ENCODE results near the gene MUC4.

GRCh38 chr3:195718477-195718984 is 93.2 kb downstream of the MUC4 start:
- TF ChIP-seq ELF4 (CRISPR knock-in tag; IDR thresholded peaks at IDR 0.05) (no peak), FOXK2 (conservative IDR thresholded peaks at IDR 0.05 in 1 of 2, IDR thresholded peaks at IDR 0.05 in 1 of 2; ENCODE audit: low read depth in 2 of 2) (no peak), E2F4 (CRISPR knock-in tag; IDR thresholded peaks at IDR 0.05; ENCODE audit: low read depth) (no peak), IRF9 (tag; IDR thresholded peaks at IDR 0.05) (no peak), CBX5 (IDR thresholded peaks at IDR 0.05; ENCODE audit: borderline replicate concordance, low read depth) (no peak), MAZ (CRISPR knock-in tag; conservative IDR thresholded peaks at IDR 0.05 in 1 of 2, IDR thresholded peaks at IDR 0.05 in 1 of 2) (no peak), ZNF175 (CRISPR knock-in tag; IDR thresholded peaks at IDR 0.05; ENCODE audit: low read depth) (no peak), ZNF174 (CRISPR knock-in tag; IDR thresholded peaks at IDR 0.05) (no peak), ZNF780A (CRISPR knock-in tag; IDR thresholded peaks at IDR 0.05) (no peak), KAT2B (IDR thresholded peaks at IDR 0.05; ENCODE audit: low read depth, low read length) (no peak), ZNF24 (IDR thresholded peaks at IDR 0.05) (no peak), BACH1 (tag; IDR thresholded peaks at IDR 0.05) (no peak), ZNF274 (IDR thresholded peaks at IDR 0.05; ENCODE audit: borderline replicate concordance, low read depth, low read length) (no peak)
- TF ChIP-seq, protein P1, sequence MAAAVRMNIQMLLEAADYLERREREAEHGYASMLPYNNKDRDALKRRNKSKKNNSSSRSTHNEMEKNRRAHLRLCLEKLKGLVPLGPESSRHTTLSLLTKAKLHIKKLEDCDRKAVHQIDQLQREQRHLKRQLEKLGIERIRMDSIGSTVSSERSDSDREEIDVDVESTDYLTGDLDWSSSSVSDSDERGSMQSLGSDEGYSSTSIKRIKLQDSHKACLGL (CRISPR knock-in tag; IDR thresholded peaks at IDR 0.05; ENCODE audit: borderline replicate concordance, poor library complexity, severe bottlenecking) = no peak

Measured in K562 (cell line).